ENCODE data around the gene DOCK3.
"Not testable (repeated sequence)": the region's sequence is repeated elsewhere in the genome, so short reads cannot be mapped to it uniquely, and the experiment has no call there.

Gene DOCK3

GRCh38 chr3:51094838-51095237 is 420.1 kb downstream of the DOCK3 start:
- not testable (repeated sequence) for DNase-seq (ENCODE audit: low read depth in 2 of 2)

- peak in 1 of 2 experiments; percentile 11 for DNase-seq (ENCODE audit: low read depth in 2 of 2)
Observed at GRCh38 chr3:51099794-51100535, 425.2 kb downstream of the DOCK3 start.

- no peak for DNase-seq (ENCODE audit: low read depth in 2 of 2)
Observed at GRCh38 chr3:51100536-51100851, 425.8 kb downstream of the DOCK3 start.

- DNase-seq (ENCODE audit: low read depth in 2 of 2) = no peak
Observed at GRCh38 chr3:51102396-51102795, 427.7 kb downstream of the DOCK3 start.

GRCh38 chr3:51106242-51106876 is 431.6 kb downstream of the DOCK3 start:
- DNase-seq (ENCODE audit: low read depth in 2 of 2) = no peak

GRCh38 chr3:51110586-51110985 is 435.9 kb downstream of the DOCK3 start:
- no peak for DNase-seq (ENCODE audit: low read depth in 2 of 2)

- DNase-seq (ENCODE audit: low read depth in 2 of 2) = no peak
Observed at GRCh38 chr3:51122944-51123343, 448.2 kb downstream of the DOCK3 start.

GRCh38 chr3:51123531-51123930 is 448.8 kb downstream of the DOCK3 start:
- no peak for DNase-seq (ENCODE audit: low read depth in 2 of 2)

- DNase-seq (ENCODE audit: low read depth in 2 of 2) = not testable (repeated sequence)
Observed at GRCh38 chr3:51131607-51132006, 456.9 kb downstream of the DOCK3 start.

- no peak for DNase-seq (ENCODE audit: low read depth in 2 of 2)
Observed at GRCh38 chr3:51137715-51138114, 463.0 kb downstream of the DOCK3 start.

- DNase-seq (ENCODE audit: low read depth in 2 of 2) = no peak
Observed at GRCh38 chr3:51139616-51140015, 464.9 kb downstream of the DOCK3 start.

- DNase-seq (ENCODE audit: low read depth in 2 of 2) = no peak
Observed at GRCh38 chr3:51141573-51141972, 466.8 kb downstream of the DOCK3 start.

GRCh38 chr3:51145811-51146585 is 471.3 kb downstream of the DOCK3 start:
- DNase-seq (ENCODE audit: low read depth in 2 of 2) = no peak

- no peak for DNase-seq (ENCODE audit: low read depth in 2 of 2)
Observed at GRCh38 chr3:51146781-51147180, 472.1 kb downstream of the DOCK3 start.

- DNase-seq (ENCODE audit: low read depth in 2 of 2) = no peak
Observed at GRCh38 chr3:51156147-51156546, 481.4 kb downstream of the DOCK3 start.

- DNase-seq (ENCODE audit: low read depth in 2 of 2) = no peak
Observed at GRCh38 chr3:51163051-51163450, 488.3 kb downstream of the DOCK3 start.

- no peak for DNase-seq (ENCODE audit: low read depth in 2 of 2)
Observed at GRCh38 chr3:51173518-51174271, 499.0 kb downstream of the DOCK3 start.

- DNase-seq (ENCODE audit: low read depth in 2 of 2) = no peak
Observed at GRCh38 chr3:51176923-51177322, 502.2 kb downstream of the DOCK3 start.

GRCh38 chr3:51186446-51186845 is 511.7 kb downstream of the DOCK3 start:
- DNase-seq (ENCODE audit: low read depth in 2 of 2) = not testable (repeated sequence)

- no peak for DNase-seq (ENCODE audit: low read depth in 2 of 2)
Observed at GRCh38 chr3:51190199-51190598, 515.5 kb downstream of the DOCK3 start.

- no peak for DNase-seq (ENCODE audit: low read depth in 2 of 2)
Observed at GRCh38 chr3:51190827-51191226, 516.1 kb downstream of the DOCK3 start.

GRCh38 chr3:51191768-51192167 is 517.0 kb downstream of the DOCK3 start:
- DNase-seq (ENCODE audit: low read depth in 2 of 2) = no peak
